SH-SY5Y (cell line): ENCODE data around the gene TMEM229B.

Source experiments
- GATA2 ChIP-seq: IDR thresholded peaks from 2 replicates; pipeline ENCODE4 v1.6.1; 2011; ENCODE audit warnings: mild to moderate bottlenecking, low read depth, low read length
- GATA3 ChIP-seq: IDR thresholded peaks from 2 replicates; pipeline ENCODE4 v1.6.1; 2011; ENCODE audit warnings: low read depth, mild to moderate bottlenecking, low read length, moderate library complexity

Gene TMEM229B

DNA sequence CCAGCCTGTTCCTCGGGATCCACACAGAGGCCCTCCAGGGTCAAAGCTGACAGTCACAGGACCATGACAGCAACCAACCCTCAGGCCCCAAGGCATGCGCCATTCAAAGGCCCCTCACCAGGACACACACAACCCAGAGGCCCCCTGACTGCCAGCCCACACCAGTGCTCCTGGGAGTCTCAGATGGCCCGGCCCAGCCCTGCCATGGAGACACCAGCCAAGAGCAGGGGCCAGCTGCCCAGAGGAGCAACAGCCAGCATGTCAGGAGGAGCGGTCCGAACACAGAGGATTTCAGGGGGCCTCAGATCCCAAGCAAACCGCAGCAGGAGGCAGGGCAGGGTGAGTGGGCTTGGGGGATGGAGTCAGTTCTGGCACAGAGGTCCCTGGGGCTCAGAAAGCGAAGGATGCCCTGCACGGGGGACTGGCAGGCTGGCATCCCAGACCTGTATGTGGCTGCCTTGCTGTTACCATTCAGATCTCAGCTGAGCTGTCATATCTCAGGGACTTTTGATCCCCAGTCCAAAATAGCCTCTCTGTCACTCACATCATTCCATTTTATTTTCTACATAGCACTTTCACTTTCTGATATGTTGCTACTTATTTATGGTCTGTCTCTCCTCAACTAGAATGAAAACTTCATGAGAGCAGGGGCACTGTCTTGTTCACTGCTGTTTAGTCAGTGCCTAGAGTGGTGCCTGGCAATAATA, 4.8 kb downstream of the TMEM229B start:
- TF ChIP-seq GATA3 (no peak), GATA2 (no peak)

DNA sequence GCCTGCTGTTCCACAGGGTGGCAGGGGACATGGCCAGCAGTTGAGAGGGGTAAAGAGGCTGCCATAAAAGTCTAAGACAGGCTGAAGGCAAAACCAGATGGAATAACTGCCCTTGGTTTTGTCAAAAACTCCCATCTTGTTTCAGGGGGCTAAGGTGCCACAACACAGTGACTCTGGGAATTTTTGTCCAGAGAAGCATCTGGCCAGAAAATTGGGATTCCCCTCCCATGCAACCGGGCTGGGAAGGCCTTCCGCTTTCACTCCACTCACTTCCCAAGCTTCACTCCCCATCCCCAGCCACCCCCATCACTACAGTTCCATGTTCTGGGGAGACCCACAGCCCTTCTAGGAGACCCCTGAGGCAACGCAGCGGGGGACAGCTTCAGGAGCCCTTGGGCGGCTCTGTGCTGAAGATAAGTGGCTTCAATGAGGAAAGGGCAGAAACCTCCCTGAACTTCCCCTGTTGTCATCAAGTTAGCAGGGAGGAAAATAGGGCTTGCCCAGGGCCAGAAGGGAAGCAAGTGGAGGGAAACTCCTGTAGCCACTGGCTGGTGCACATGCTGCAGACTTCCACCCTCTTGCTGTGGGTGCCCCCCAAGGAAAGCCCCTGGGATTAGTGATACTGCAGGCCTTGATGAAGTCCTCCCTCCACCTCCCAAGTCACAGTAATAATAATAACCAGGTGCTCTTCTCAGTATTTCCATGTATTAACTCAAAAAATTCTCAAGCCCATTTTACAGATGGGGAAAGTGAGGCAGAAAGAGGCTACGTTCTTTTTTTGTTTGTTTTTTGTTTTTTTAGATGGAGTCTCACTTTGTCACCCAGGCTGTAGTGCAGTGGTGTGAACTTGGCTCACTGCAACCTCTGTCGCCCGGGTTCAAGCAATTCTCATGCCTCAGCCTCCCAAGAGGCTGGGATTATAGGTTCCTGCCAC, 6.0 kb downstream of the TMEM229B start:
- TF ChIP-seq GATA3 = no peak
- TF ChIP-seq GATA2 = no peak

DNA sequence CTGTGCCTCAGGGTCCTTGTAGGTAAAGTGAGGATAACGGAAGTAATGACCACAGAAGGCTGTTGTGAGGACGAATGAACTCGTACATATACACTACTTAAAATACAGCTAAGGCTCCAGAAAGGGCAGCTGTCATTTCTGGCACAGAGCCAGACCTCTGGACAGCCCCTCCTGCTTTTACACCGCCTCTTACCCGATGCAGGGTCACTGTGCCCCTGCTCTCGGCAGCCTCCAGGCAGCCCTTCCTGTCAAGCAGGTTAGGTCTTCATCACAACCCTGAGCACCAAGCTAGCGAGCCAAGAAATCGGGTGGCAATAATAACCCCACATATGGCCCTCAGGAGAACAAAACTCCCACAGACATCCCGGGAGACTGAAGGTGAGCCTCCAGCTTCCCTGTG, 8.5 kb downstream of the TMEM229B start:
- TF ChIP-seq GATA2 (no peak), GATA3 (no peak)

DNA sequence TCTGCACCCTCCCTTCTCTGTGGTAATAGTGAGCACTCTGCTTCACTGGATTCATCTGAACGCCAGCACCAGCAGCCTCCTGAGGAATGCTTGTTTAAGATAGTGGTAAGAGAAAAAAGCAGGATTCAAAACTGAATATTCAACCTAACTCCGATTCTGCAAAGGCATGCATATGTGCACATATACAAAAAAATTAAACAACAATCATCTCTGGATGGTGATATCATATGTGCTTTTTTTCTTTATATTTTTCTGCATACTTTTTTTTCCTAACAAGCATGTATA, 9.8 kb downstream of the TMEM229B start:
- TF ChIP-seq GATA3 = no peak
- no peak for TF ChIP-seq GATA2

DNA sequence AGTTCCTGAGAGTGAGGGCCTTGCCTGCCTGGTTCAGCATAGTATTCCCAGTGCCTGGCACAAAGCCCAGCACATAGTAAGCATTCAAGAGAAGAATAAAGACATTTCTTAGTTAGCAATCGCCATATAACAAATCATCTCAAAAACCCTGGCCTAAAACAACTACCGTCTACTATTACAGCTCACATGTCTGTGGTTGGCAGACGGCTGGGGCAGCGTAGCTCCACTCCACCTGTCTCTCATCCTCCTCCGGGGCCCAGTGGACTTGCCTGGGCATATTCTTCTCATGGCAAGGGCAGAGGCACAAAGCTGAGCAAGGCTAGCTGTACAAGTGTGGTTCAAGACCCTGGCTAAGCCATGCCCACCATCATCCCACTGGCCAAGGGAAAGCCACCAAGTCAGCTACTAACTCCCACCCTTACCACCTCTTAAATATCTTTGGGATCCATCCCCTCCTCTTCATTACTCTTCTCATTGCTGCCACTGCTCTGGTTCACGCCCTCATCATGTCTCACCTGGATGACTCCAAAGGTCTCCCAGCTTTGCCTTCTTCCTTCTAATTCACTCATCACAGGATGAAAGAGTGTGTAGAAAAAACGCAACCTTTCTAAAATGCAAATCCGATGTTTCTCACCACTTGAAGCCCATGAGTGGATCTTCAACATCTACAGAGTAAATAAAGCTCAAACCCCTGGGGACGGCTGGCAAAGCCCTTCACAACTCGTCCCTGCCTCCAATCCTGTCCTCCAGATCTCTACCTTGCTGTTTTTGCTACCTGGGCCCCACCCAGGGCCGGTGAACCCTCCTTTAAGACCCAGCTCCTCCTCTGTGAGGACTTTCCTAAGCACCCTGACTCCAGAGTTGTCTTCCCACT, 10.4 kb downstream of the TMEM229B start:
- TF ChIP-seq GATA3 (no peak), GATA2 (no peak)

DNA sequence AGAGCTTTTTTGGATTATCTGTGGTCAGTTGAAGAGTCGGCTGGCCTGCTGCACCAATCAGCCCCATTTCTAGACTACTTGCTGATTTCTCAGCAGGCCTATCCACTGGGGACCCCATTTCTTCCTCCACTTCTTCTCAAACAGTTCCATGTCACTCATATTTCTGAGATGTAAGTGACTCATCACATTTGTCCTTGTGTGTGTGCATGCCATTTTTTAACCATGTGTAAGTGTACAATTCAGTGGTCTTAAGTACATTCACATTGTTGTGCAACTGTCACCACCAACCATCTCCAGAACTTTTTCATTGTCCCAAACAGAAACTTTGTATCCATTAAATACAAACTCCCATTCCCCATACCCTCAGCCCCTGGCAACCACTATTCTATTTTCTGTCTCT, 14.2 kb downstream of the TMEM229B start:
- no peak for TF ChIP-seq GATA3
- no peak for TF ChIP-seq GATA2

DNA sequence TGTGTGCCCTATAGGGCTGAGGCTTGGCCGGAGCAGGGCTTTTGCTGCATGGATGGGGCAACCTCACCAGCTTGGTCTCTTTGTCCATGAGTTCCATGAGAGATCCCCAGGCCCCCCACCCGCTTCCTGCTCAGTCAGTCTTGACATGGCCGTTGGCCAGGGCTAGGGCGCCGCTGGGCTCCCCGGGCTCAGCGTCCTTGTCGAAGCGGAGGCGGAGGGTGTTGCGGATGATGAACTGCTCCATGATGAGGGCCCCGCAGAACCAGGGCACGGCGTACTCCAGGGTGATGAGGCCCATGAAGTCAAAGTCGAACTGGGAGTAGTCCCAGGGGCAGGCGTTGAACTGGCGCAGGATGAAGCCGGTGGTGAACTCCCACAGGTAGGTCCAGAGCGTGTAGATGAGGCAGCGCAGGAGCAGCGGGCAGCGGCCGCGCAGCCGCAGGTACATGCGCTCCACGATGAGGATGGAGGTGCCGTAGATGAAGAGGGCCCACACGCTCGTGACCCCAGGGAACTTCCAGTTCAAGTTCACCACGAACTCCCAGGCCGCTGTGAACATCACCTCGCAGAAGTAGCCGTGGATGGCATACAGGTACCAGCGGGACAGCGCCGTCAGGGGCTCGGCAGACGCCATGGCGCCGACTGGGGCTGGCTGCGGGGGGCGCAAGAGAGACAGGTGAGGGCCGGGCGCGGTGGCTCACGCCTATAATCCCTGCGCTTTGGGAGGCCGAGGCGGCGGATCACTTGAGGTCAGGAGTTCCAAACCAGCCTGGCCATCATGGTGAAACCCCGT, 15.0 kb downstream of the TMEM229B start:
- TF ChIP-seq GATA2 = no peak
- TF ChIP-seq GATA3 = no peak

DNA sequence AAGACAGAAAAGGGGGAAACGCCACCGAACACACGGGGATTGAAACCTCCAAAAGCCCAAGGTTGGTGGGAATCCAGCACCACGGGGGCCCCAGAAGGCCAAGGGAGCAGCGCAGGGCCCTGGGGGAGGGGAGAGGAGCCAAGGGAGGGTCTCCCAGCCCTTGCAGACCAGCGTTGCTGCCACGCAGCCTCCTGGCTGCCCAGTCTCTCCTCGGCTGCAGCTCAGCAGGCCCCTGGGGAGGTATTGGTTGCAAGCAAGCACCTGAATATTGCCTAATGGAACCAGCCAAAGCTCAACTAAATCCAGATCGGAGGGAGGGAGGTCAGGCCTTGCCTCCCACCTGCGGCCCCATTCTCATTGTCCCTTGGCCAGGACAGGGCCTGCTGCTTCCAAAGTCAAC, 15.8 kb downstream of the TMEM229B start:
- TF ChIP-seq GATA3 = no peak
- no peak for TF ChIP-seq GATA2

DNA sequence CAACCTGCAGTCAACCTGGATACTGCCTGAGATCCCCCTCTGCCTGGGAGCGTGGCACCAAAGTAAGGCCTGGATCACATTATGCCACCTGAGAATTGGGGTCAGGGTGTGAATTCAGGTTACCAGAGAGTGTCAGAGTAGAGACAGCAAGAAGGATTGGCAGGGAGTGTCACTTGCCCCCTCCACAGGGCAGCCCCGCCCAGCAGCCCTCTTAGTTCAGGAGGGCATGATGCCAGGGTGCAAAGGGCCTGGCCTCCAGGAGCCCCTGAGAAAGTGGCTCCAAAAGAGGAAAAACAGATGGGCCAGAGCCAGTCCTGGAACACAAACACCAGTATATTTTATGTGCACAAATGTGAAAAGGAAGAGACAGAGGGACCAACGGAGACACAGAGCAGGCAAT, 18.6 kb downstream of the TMEM229B start:
- TF ChIP-seq GATA3 (no peak), GATA2 (no peak)

DNA sequence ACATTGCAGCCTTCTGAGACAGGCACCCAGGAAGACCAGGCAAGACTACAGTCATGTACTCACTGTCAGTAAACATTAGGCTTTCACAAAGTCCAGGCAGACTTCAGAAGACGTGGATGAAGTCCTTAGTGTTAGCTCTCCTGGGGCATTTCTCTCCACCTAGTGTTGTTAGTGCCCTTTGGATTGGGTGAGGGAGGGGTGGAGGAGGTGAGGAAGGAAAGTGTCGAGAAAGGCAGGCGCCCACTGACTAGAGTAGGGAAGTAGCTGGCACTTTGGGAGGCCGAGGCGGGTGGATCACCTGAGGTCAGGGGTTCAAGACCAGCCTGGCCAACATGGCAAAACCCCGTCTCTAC, 20.2 kb downstream of the TMEM229B start:
- no peak for TF ChIP-seq GATA3
- TF ChIP-seq GATA2 = no peak

DNA sequence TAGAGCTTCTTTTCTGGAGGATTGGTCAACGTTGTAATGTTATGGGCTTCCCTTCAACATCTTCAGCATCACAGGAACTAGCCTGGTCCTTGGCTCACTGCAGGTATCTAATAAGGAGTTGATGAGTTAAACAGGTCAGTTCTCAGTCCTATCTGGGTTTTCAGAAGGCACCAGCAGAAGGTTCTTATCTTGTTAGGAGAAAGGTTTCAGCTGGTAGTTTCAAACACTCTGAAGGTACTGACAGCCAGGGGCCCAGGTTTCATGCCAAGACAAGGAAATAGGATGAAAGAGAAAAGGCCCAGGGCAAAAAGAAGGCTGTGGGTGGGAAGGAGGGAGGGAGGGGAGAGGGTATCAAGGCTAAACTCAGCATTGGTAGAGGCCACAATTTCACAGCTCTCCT, 21.4 kb downstream of the TMEM229B start:
- TF ChIP-seq GATA3 = no peak
- TF ChIP-seq GATA2 = no peak

DNA sequence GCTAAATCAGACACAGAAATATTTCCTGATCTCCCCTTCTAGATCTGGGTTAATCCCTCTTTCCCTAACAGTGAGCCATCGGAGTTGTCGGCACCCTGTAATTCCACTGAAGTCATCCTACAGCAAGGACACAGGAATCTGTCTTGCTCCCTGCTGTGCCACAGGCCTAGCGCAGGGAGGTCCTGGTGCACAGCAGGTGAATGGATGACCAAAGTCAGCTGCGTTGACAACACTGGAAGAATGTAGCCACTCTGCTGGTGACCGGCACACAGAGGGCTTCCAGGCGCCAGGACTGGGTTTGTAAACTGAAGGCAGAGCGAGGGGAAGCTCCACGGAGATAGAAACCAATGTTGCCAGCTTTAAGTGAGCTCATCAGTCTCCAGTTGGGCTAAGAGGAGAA, 23.6 kb downstream of the TMEM229B start:
- TF ChIP-seq GATA3 (no peak), GATA2 (no peak)

DNA sequence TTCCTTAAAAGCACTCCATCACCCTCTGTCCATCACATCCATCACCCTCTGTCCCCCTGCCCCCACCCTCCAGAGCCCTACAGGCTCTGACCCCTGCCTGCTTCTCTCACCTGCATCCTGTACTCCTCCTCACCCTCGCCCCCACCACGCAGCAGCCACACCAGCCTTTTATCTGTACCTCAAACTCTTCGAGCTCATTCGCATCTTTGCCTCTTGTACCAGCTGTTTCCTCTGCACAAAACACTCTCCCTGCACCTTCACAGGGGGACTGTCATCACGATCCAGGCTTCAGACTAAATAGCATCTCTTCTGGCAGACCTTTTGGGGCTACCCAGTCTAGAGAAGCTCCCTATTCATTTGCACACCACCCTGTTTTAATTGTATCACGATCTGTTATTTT, 24.1 kb downstream of the TMEM229B start:
- no peak for TF ChIP-seq GATA3
- no peak for TF ChIP-seq GATA2

DNA sequence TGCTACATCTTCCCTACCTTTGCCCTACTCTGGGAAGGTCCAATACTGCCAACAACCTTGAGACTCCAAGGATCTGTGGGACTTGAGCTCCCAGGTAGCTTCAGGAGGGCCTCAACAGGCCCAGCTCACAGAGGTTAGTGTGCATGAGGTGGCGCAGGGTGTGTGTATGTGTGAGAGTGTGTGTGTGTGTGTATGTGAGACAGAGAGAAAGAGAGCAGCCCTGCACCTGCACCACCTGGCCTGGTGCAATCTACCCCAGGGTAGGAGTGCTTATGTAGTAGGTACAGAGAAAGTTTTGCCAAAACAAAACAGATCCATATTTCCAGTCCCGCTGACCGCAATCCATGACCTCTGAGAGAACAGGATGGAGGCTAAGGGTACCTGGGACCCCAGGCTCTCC, 24.6 kb downstream of the TMEM229B start:
- TF ChIP-seq GATA2 (no peak), GATA3 (no peak)

DNA sequence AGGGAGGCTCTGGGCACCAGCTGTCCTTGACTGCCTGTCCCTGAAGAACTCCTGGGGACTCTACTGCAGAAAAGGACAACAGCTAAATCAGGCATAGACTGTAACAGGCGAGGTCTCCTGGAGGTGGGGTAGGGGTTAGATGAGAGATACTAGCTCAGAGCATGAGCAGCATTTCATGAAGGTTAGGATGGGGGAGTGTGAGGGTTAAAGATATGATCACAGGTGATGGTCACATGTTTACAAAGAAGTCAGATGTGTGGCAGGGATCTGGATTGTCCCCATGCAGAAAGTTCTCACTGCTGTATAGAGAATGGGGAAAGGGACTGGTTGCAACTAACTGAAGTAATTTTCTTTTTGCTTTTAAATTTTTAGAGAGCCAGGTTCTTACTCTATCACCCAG, 26.5 kb downstream of the TMEM229B start:
- no peak for TF ChIP-seq GATA3
- no peak for TF ChIP-seq GATA2
